Body of pancreas (tissue), 4 donors: Measurements from ENCODE around the gene NELFCD. TPM values are rescaled to one million over a fixed set of nuclear protein-coding genes. Genes with fewer than 3 reads are reported as not detected.

Source experiments
- ATAC-seq: fragments of 150-250 bp; one replicate; pipeline ENCODE4 v1.9.1; 2016
- DNase-seq, 4 donors: peaks; one replicate each; pipeline ENCODE4 v3.0.0-alpha.2; 2019
- H3K27ac ChIP-seq, 4 donors: fragments of 200-600 bp; sonication (generic); 1 replicate in 3 of 4; 2 replicates in 1 of 4; pipeline versions ENCODE4 v1.5.1 to v1.6.1; 2016 to 2019; ENCODE audit warnings: mild to moderate bottlenecking in 1 of 4, mixed read lengths in 1 of 4, moderate library complexity in 1 of 4
- H3K27me3 ChIP-seq, 2 donors: fragments of 200-600 bp; sonication (generic); one replicate each; pipeline ENCODE4 v1.6.0; 2016; ENCODE audit warnings: mild to moderate bottlenecking in 1 of 2
- H3K36me3 ChIP-seq, 2 donors: fragments of 200-600 bp; sonication (generic); replicated peaks in 1 of 2; 2 replicates each; pipeline ENCODE4 v1.5.1; 2016; ENCODE audit warnings: low read depth in 2 of 2; ENCODE audit not compliant: insufficient read depth in 1 of 2
- H3K4me1 ChIP-seq: fragments of 200-600 bp; sonication (generic); one replicate; pipeline ENCODE4 v1.6.0; 2016
- H3K4me3 ChIP-seq, 2 donors: fragments of 200-600 bp; sonication (generic); 1 replicate in 1 of 2; 2 replicates in 1 of 2; pipeline ENCODE4 v1.5.1; 2016 to 2019
- H3K9me3 ChIP-seq, 3 donors: fragments of 200-600 bp; sonication (generic); 1 replicate in 2 of 3; 2 replicates in 1 of 3; pipeline ENCODE4 v1.5.1; 2016
- CTCF ChIP-seq, 7 experiments: fragments of 450-650 bp in 4 of 7; fragments of 200-600 bp in 3 of 7; sonication (generic) in 3 of 7; IDR thresholded peaks; one replicate each; pipeline ENCODE4 v1.5.1; 2016 to 2019; ENCODE audit warnings: antibody characterized with exemption in 7 of 7
- POLR2A ChIP-seq, 3 donors: fragments of 450-650 bp; IDR thresholded peaks; one replicate each; pipeline ENCODE4 v1.6.1; 2016; ENCODE audit warnings: antibody characterized with exemption in 3 of 3, mild to moderate bottlenecking in 2 of 3
- WGBS, 2 donors: methylation state at CpG; one replicate each; pipeline ENCODE4 v1.1.5; 2017; 5-methylcytosine and 5-hydroxymethylcytosine counted together
- intact Hi-C: fragments of 100-400 bp; cut with DNase I; formaldehyde crosslinking; loops from one replicate; pipeline ENCODE4 v1.15.1; 2023
- total RNA-seq, 2 donors: library from RNA; depleted of rRNA; stranded (reverse); fragments of >200 nt; gene quantifications; one replicate each; pipeline ENCODE4 v1.1.0, GENCODE V29; 2016

NELFCD gene
- total RNA-seq, 2 donors from 2014 or later = 35.9 to 45.9 TPM

DNA sequence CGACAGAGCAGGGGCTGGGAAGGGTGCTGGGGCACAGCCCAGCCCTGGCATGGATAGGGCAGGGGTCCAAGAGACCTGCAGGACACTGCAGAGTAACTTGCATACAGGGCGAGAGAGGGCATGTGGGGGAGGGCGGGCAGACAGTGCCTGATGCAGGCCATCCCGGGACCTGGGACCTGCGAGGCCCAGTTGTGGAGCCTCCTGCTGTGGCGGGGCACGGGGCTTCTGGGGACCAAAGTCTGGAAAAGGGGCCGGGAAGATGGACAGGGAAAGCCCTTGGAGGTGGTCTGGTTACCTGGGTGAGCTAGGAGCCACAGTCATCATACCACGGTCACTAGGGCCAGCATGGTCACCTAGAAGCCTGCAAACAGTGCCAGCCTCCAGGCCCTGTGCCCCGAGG, 37.8 kb downstream of the NELFCD start:
- ATAC-seq (no peak), DNase-seq (no peak)
- no peak for TF ChIP-seq POLR2A (IDR thresholded peaks at IDR 0.05)
- TF ChIP-seq CTCF (IDR thresholded peaks at IDR 0.05) = no peak
- Histone ChIP-seq H3K36me3 (no peaks in the 10 kb centered on the region), H3K4me3 (no peak overlapping the region), H3K27me3 (no peaks in the 10 kb centered on the region), H3K4me1 (no peaks in the 10 kb centered on the region), H3K27ac (no peak overlapping the region), H3K9me3 (no peaks in the 10 kb centered on the region)
- intact Hi-C loops = no loop called here
- 93 to 94% methylated on average over 10 of the region's 10 CpGs for WGBS, 2 donors

GRCh38 chr20:59019217-59019616, 38.2 kb downstream of the NELFCD start, which contains the start of gene TUBB1:
TSS of gene TUBB1 (plus strand) at chr20:59019429. CDS start at chr20:59019523, 94 bp downstream.
- no peaks in the 10 kb centered on the region for H3K4me1 ChIP-seq
- no peaks in the 10 kb centered on the region for H3K9me3 ChIP-seq
- no peak within 1 kb of the TSS for H3K27ac ChIP-seq
- 91 to 97% methylated on average over 2 to 5 of the region's 5 CpGs for WGBS, 2 donors
- no peak for TF ChIP-seq POLR2A (IDR thresholded peaks at IDR 0.05)
- no peak for TF ChIP-seq CTCF (IDR thresholded peaks at IDR 0.05)
- ATAC-seq (no peak), DNase-seq (no peak)
- H3K4me3 ChIP-seq = no peak within 1 kb of the TSS
- H3K36me3 ChIP-seq = no peaks in the 10 kb centered on the region
- no peaks in the 10 kb centered on the region for H3K27me3 ChIP-seq
- intact Hi-C loops = no loop called here

DNA sequence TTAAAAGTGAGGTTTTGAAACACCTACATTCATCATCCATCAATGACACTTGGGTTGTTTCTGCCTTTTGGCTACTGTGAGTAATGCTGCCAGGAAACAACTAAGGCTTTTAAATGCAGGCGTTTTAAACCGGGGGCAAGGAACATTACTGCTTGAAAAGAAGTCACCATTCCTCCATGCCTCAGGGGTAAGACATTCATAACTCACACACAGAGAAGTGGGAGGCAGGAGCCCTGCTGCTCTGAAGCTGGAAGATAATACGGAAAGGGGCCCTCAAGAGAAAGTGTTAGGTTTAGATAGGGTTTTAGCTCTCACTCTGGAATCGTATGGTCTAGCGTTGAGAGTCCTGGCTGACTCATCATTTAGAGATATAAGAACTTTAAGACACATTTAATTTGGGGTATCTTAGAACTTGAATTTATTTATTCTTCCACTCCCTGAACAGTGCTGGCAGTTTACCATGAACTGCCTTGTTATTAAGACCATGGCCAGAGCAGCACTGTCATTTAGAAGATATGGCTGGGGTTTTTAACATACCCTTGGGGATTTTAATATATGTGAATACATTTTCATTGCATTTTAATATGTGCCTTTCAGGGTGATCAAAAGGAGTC, 40.0 kb downstream of the NELFCD start:
- ATAC-seq = no peak
- H3K36me3 ChIP-seq = peaks cover 0 to 5% of the 10 kb centered on the region in 2 donors
- H3K4me3 ChIP-seq = no peak overlapping the region
- intact Hi-C loops = no loop called here
- no peaks in the 10 kb centered on the region for H3K9me3 ChIP-seq
- no peak overlapping the region for H3K27ac ChIP-seq
- H3K4me1 ChIP-seq = peaks cover 7% of the 10 kb centered on the region
- TF ChIP-seq CTCF (IDR thresholded peaks at IDR 0.05) (no peak), POLR2A (IDR thresholded peaks at IDR 0.05) (no peak)
- H3K27me3 ChIP-seq = no peaks in the 10 kb centered on the region
- 77 to 85% methylated on average over 5 of the region's 5 CpGs for WGBS, 2 donors
- no peak for DNase-seq

GRCh38 chr20:59022754-59023153, 41.7 kb downstream of the NELFCD start:
- H3K27ac ChIP-seq = no peak overlapping the region
- DNase-seq (no peak), ATAC-seq (no peak)
- intact Hi-C loops = no loop called here
- peaks cover 15% of the 10 kb centered on the region for H3K4me1 ChIP-seq
- 93 to 94% methylated on average over 15 of the region's 15 CpGs for WGBS, 2 donors
- no peaks in the 10 kb centered on the region for H3K9me3 ChIP-seq
- H3K36me3 ChIP-seq = peaks cover 0 to 5% of the 10 kb centered on the region in 2 donors
- TF ChIP-seq POLR2A (IDR thresholded peaks at IDR 0.05) (no peak), CTCF (IDR thresholded peaks at IDR 0.05) (no peak)
- H3K27me3 ChIP-seq = no peaks in the 10 kb centered on the region
- H3K4me3 ChIP-seq = no peak overlapping the region

DNA sequence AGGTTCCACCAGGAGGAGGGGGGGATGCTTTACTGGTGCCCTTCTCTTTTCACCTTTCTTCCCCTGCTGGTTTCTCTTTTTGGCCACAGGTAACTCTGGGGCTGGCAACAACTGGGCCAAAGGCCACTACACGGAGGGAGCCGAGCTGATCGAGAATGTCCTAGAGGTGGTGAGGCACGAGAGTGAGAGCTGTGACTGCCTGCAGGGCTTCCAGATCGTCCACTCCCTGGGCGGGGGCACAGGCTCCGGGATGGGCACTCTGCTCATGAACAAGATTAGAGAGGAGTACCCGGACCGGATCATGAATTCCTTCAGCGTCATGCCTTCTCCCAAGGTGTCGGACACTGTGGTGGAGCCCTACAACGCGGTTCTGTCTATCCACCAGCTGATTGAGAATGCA, 42.6 kb downstream of the NELFCD start:
- intact Hi-C loops = no loop called here
- ATAC-seq = no peak

More for the DNA sequence above, 42.6 kb downstream of the NELFCD start:
- no peaks in the 10 kb centered on the region for H3K27me3 ChIP-seq
- H3K9me3 ChIP-seq = no peaks in the 10 kb centered on the region
- H3K4me3 ChIP-seq = no peak overlapping the region
- WGBS, 2 donors = 91 to 93% methylated on average over 12 to 13 of the region's 13 CpGs
- H3K4me1 ChIP-seq = peaks cover 18% of the 10 kb centered on the region
- no peak overlapping the region for H3K27ac ChIP-seq
- H3K36me3 ChIP-seq = peaks cover 0 to 5% of the 10 kb centered on the region in 2 donors
- no peak for DNase-seq
- TF ChIP-seq POLR2A (IDR thresholded peaks at IDR 0.05) (no peak), CTCF (IDR thresholded peaks at IDR 0.05) (no peak)
